Stimulated activated CD4-positive, alpha-beta T cell treated with anti-CD3 and anti-CD28 coated beads, Interleukin-1b, Interleukin-23, amount 100 ng/mL, for 48 hours (primary cell): ENCODE measurements around the gene AGT.
"Not testable (repeated sequence)": the region's sequence is repeated elsewhere in the genome, so short reads cannot be mapped to it uniquely, and the experiment has no call there.

Experiments
- DNase-seq: peaks from one replicate; pipeline ENCODE4 v3.0.0-alpha.2; 2020

AGT gene

GRCh38 chr1:230706887-230707731, 6.8 kb downstream of the AGT start:
- DNase-seq, result no peak

- no peak for DNase-seq
These were observed 7.8 kb downstream of the AGT start for GRCh38 chr1:230706020-230706699.

- DNase-seq, result no peak
These were observed 8.5 kb downstream of the AGT start for GRCh38 chr1:230705289-230706019.

- DNase-seq, result no peak
These were observed 9.1 kb downstream of the AGT start for GRCh38 chr1:230704830-230705229.

GRCh38 chr1:230703679-230704385, 10.1 kb downstream of the AGT start:
- no peak for DNase-seq

GRCh38 chr1:230702934-230703678, 10.8 kb downstream of the AGT start:
- no peak for DNase-seq

GRCh38 chr1:230701895-230702768, 11.8 kb downstream of the AGT start:
- DNase-seq, result no peak

GRCh38 chr1:230701434-230701833, 12.5 kb downstream of the AGT start:
- no peak for DNase-seq

- DNase-seq, result no peak
These were observed 13.8 kb downstream of the AGT start for GRCh38 chr1:230700132-230700531.

- no peak for DNase-seq
These were observed 14.2 kb downstream of the AGT start for GRCh38 chr1:230699716-230700115.

- DNase-seq, result not testable (repeated sequence)
These were observed 15.0 kb downstream of the AGT start for GRCh38 chr1:230698964-230699363.

- no peak for DNase-seq
These were observed 15.8 kb downstream of the AGT start for GRCh38 chr1:230698130-230698529.

GRCh38 chr1:230696722-230697437, 17.0 kb downstream of the AGT start:
- no peak for DNase-seq

- no peak for DNase-seq
These were observed 17.7 kb downstream of the AGT start for GRCh38 chr1:230696218-230696617.

GRCh38 chr1:230694991-230695390, 18.9 kb downstream of the AGT start:
- DNase-seq, result no peak

- no peak for DNase-seq
These were observed 19.5 kb downstream of the AGT start for GRCh38 chr1:230694464-230694863.

GRCh38 chr1:230693777-230694176, 20.1 kb downstream of the AGT start:
- no peak for DNase-seq

GRCh38 chr1:230693221-230693620, 20.7 kb downstream of the AGT start:
- no peak for DNase-seq

GRCh38 chr1:230691615-230692014, 22.3 kb downstream of the AGT start:
- no peak for DNase-seq

- DNase-seq, result no peak
These were observed 23.8 kb downstream of the AGT start for GRCh38 chr1:230690101-230690500.

GRCh38 chr1:230686747-230687146, 27.2 kb downstream of the AGT start:
- no peak for DNase-seq
